Measurements from ENCODE around the gene PALLD. TPM values are rescaled to one million over a fixed set of nuclear protein-coding genes. Genes with fewer than 3 reads are reported as not detected.

Gene PALLD
- total and polyA plus RNA-seq, 2 of the 8 experiments (the other 6 are each of a cell fraction or from before 2014, with no cell fraction given) = 10.5 to 25.0 TPM

DNA sequence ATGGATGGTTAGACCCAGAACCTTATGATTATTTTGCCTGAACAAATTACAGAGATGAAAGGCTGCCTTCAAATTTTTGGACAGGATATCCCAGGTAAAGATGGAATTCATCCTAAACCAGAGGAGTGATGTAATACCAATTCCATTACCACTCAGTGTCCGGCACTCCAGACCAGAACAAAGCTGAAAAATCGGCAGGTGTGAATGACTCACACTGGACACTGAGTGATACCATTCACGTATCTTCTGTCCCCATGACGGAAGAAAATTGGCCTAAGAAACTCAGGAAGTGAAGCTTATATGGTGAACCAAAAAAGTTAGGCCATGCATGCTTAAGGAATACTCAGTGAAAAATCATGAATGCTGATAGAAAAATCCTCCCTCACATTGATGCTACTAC lies 34.5 kb downstream of the PALLD start:
- Histone ChIP-seq H4K91ac (replicated peaks; ENCODE audit: insufficient read length, low read length) (no peak overlapping the region), H2BK120ac (replicated peaks; ENCODE audit: low read depth, low read length) (no peak overlapping the region), H4K8ac (ENCODE audit: extremely low read depth, insufficient read depth, low read length) (no peak overlapping the region), H3K79me1 (ENCODE audit: low read depth, low read length) (no peaks in the 10 kb centered on the region), H3K4me3 (ENCODE audit: extremely low read depth in 1 of 4, insufficient read depth in 2 of 4, low read depth in 3 of 4, low read length in 4 of 4) (no peak overlapping the region), H3K27ac (ENCODE audit: low read depth, low read length) (no peak overlapping the region), H4K20me1 (replicated peaks in 1 of 2; ENCODE audit: control insufficient read depth in 1 of 2, insufficient read depth in 2 of 2, low read length in 2 of 2) (no peaks in the 10 kb centered on the region), H3K23me2 (ENCODE audit: low read depth, low read length) (no peaks in the 10 kb centered on the region), H2AK5ac (ENCODE audit: low read depth, low read length) (no peak overlapping the region), H2BK20ac (ENCODE audit: low read length) (no peak overlapping the region), H3K4me1 (replicated peaks in 1 of 4; ENCODE audit: control insufficient read depth in 3 of 4, insufficient read depth in 4 of 4, low read length in 3 of 4) (no peaks in the 10 kb centered on the region), H3K4me2 (ENCODE audit: insufficient read depth in 1 of 2, low read depth in 2 of 2, low read length in 2 of 2) (no peak overlapping the region), H3K4ac (replicated peaks; ENCODE audit: insufficient read length, low read depth, low read length) (no peak overlapping the region), H3K18ac (ENCODE audit: extremely low read depth, low read length) (no peak overlapping the region), H3K36me3 (ENCODE audit: control insufficient read depth in 2 of 4, insufficient read depth in 4 of 4, low read length in 3 of 4) (no peaks in the 10 kb centered on the region), H3K9me3 (ENCODE audit: insufficient read depth in 2 of 2, low read depth in 1 of 2, low read length in 1 of 2) (no peaks in the 10 kb centered on the region), H2BK5ac (ENCODE audit: low read depth, low read length) (no peak overlapping the region), H3K9ac (replicated peaks in 1 of 4; ENCODE audit: extremely low read depth in 1 of 4, low read depth in 3 of 4, low read length in 3 of 4) (no peak overlapping the region), H2BK15ac (ENCODE audit: low read length) (no peak overlapping the region), H2AFZ (ENCODE audit: low read length) (no peak overlapping the region), H3K27me3 (replicated peaks in 1 of 4; ENCODE audit: control insufficient read depth in 3 of 4, extremely low read depth in 1 of 4, insufficient read depth in 3 of 4, low read length in 3 of 4) (no peaks in the 10 kb centered on the region), H3K79me2 (ENCODE audit: control insufficient read depth in 1 of 2, insufficient read depth in 2 of 2, low read length in 2 of 2) (no peaks in the 10 kb centered on the region), H2BK12ac (ENCODE audit: low read depth, low read length) (no peak overlapping the region), H3K14ac (ENCODE audit: insufficient read length) (no peak overlapping the region), H3K23ac (ENCODE audit: insufficient read length) (no peak overlapping the region), H3K56ac (replicated peaks; ENCODE audit: insufficient read length, low read depth, low read length) (no peak overlapping the region), H4K5ac (ENCODE audit: insufficient read length, low read depth, low read length) (no peak overlapping the region)
- TF ChIP-seq CBX5 (IDR thresholded peaks at IDR 0.05; ENCODE audit: low read depth, low read length) (no peak), SRF (IDR thresholded peaks at IDR 0.05; ENCODE audit: low read depth, low read length) (no peak), SIX5 (IDR thresholded peaks at IDR 0.05; ENCODE audit: low read depth, low read length) (no peak), YY1 (IDR thresholded peaks at IDR 0.05; ENCODE audit: low read depth, low read length) (no peak), RAD21 (IDR thresholded peaks at IDR 0.05 in 1 of 2, conservative IDR thresholded peaks at IDR 0.05 in 1 of 2; ENCODE audit: low read depth in 2 of 2, low read length in 2 of 2) (no peak), CBX8 (IDR thresholded peaks at IDR 0.05; ENCODE audit: borderline replicate concordance, low read depth, low read length) (no peak), ASH2L (IDR thresholded peaks at IDR 0.05; ENCODE audit: low read length) (no peak), HDAC6 (IDR thresholded peaks at IDR 0.05; ENCODE audit: low read depth, low read length) (no peak), KDM5A (IDR thresholded peaks at IDR 0.05; ENCODE audit: low read length) (no peak), SIN3A (conservative IDR thresholded peaks at IDR 0.05 in 1 of 2, IDR thresholded peaks at IDR 0.05 in 1 of 2; ENCODE audit: low read depth in 1 of 2, low read length in 2 of 2) (no peak)
- ChIA-PET CTCF (ENCODE audit: partially characterized antibody) (interaction anchor here (1.1 to 4.0 kb wide), 2 partner anchors 17 to 54 kb away, joined by 3 to 17 read pairs; no protein-coding TSS in a partner anchor), POLR2A (ENCODE audit: partially characterized antibody) (no interaction called here)
- DNase-seq (ENCODE audit: low read depth in 1 of 2, low spot score in 2 of 2) = no peak
- 96% methylated on average over 4 of the region's 4 CpGs; no CpG with 5 or more reads in 1 of the 2 experiments for WGBS, 2 experiments (ENCODE audit: extremely low coverage in 1 of 2, insufficient coverage in 1 of 2, insufficient read length in 1 of 2, insufficient replicate concordance in 2 of 2, low coverage in 1 of 2, low lambda C conversion rate in 2 of 2, missing lambda C conversion rate in 1 of 2)
- FAIRE-seq = no peak

Data from H1 (cell line).